H9 (cell line): ENCODE measurements around the gene UBP1. TPM values are rescaled to one million over a fixed set of nuclear protein-coding genes. Genes with fewer than 3 reads are reported as not detected.

ENCODE experiments used
- DNase-seq: peaks from one replicate; pipeline ENCODE4 v3.0.0-alpha.2; 2017
- H2AFZ ChIP-seq: one replicate; pipeline ENCODE4 v1.6.1; 2013; ENCODE audit warnings: mild to moderate bottlenecking, low read length, control low read depth, moderate library complexity
- H2AK5ac ChIP-seq: 2 replicates; pipeline ENCODE4 v1.6.1; 2013; ENCODE audit warnings: low read length, control low read depth, mixed read lengths; ENCODE audit not compliant: insufficient read length
- H2BK120ac ChIP-seq: one replicate; pipeline ENCODE4 v1.6.1; 2013; ENCODE audit warnings: low read depth, mild to moderate bottlenecking, low read length, control low read depth, inconsistent platforms; ENCODE audit not compliant: poor library complexity, severe bottlenecking
- H2BK12ac ChIP-seq: 2 replicates; pipeline ENCODE4 v1.6.1; 2013; ENCODE audit warnings: low read length, control low read depth, mixed read lengths, low read depth; ENCODE audit not compliant: insufficient read length
- H2BK15ac ChIP-seq: 2 replicates; pipeline ENCODE4 v1.6.1; 2013; ENCODE audit warnings: low read depth, low read length, control low read depth
- H2BK20ac ChIP-seq: one replicate; pipeline ENCODE4 v1.6.1; 2013; ENCODE audit warnings: low read depth, mild to moderate bottlenecking, low read length, control low read depth, inconsistent platforms; ENCODE audit not compliant: poor library complexity, severe bottlenecking
- H2BK5ac ChIP-seq: 2 replicates; pipeline ENCODE4 v1.6.1; 2013; ENCODE audit warnings: low read length, control low read depth, mixed read lengths; ENCODE audit not compliant: insufficient read length
- H3K14ac ChIP-seq: 2 replicates; pipeline ENCODE4 v1.6.1; 2013; ENCODE audit warnings: low read length, control low read depth; ENCODE audit not compliant: insufficient read depth
- H3K18ac ChIP-seq: 2 replicates; pipeline ENCODE4 v1.6.1; 2013; ENCODE audit warnings: low read depth, mild to moderate bottlenecking, mixed read lengths, low read length, control low read depth; ENCODE audit not compliant: insufficient read length
- H3K23ac ChIP-seq: 2 replicates; pipeline ENCODE4 v1.6.1; 2013; ENCODE audit warnings: low read length, control low read depth, mixed read lengths, low read depth; ENCODE audit not compliant: insufficient read length
- H3K23me2 ChIP-seq: 2 replicates; pipeline ENCODE4 v1.6.1; 2013; ENCODE audit warnings: low read depth, mild to moderate bottlenecking, mixed read lengths, low read length, control low read depth; ENCODE audit not compliant: insufficient read length, poor library complexity, severe bottlenecking
- H3K27ac ChIP-seq: 2 replicates; pipeline ENCODE4 v1.5.1; 2013; ENCODE audit warnings: low read length, control low read depth, mixed read lengths, low read depth; ENCODE audit not compliant: insufficient read length
- H3K27me3 ChIP-seq: 2 replicates; pipeline ENCODE4 v1.6.1; 2013; ENCODE audit warnings: low read length, control low read depth, inconsistent platforms; ENCODE audit not compliant: insufficient read depth
- H3K4ac ChIP-seq: 2 replicates; pipeline ENCODE4 v1.6.1; 2013; ENCODE audit warnings: low read depth, mild to moderate bottlenecking, control low read depth, inconsistent platforms, low read length, moderate library complexity
- H3K4me1 ChIP-seq: 2 replicates; pipeline ENCODE4 v1.6.1; 2013; ENCODE audit warnings: low read length, control low read depth, inconsistent platforms; ENCODE audit not compliant: insufficient read depth
- H3K4me2 ChIP-seq: 2 replicates; pipeline ENCODE4 v1.6.1; 2013; ENCODE audit warnings: low read length, control low read depth, mixed read lengths; ENCODE audit not compliant: insufficient read length, insufficient read depth
- H3K56ac ChIP-seq: 2 replicates; pipeline ENCODE4 v1.6.1; 2013; ENCODE audit warnings: low read depth, mild to moderate bottlenecking, mixed read lengths, low read length, control low read depth; ENCODE audit not compliant: insufficient read length
- H3K79me1 ChIP-seq: 2 replicates; pipeline ENCODE4 v1.6.1; 2013; ENCODE audit warnings: low read depth, mild to moderate bottlenecking, moderate library complexity, low read length, control low read depth, inconsistent platforms; ENCODE audit not compliant: insufficient read depth, poor library complexity, severe bottlenecking
- H3K79me2 ChIP-seq: 2 replicates; pipeline ENCODE4 v1.6.1; 2013; ENCODE audit warnings: low read length, control low read depth, inconsistent platforms; ENCODE audit not compliant: insufficient read depth
- H3K9ac ChIP-seq: 2 replicates; pipeline ENCODE4 v1.6.1; 2013; ENCODE audit warnings: low read length, control low read depth, mixed read lengths; ENCODE audit not compliant: insufficient read length; ENCODE audit errors: extremely low read depth
- H3K9me3 ChIP-seq: one replicate; pipeline ENCODE4 v1.6.1; 2013; ENCODE audit warnings: low read depth, low read length, inconsistent platforms; ENCODE audit not compliant: control insufficient read depth
- H3T11ph ChIP-seq: one replicate; pipeline ENCODE4 v1.6.1; 2013; ENCODE audit warnings: mild to moderate bottlenecking, low read length, control low read depth, inconsistent platforms
- H4K20me1 ChIP-seq: one replicate; pipeline ENCODE4 v1.6.1; 2013; ENCODE audit not compliant: control insufficient read depth, insufficient read length, insufficient read depth
- H4K5ac ChIP-seq: 2 replicates; pipeline ENCODE4 v1.6.1; 2013; ENCODE audit warnings: low read depth, mild to moderate bottlenecking, mixed read lengths, low read length, control low read depth; ENCODE audit not compliant: insufficient read length
- H4K8ac ChIP-seq: replicated peaks from 2 replicates; pipeline ENCODE4 v1.6.1; 2013; ENCODE audit warnings: low read length, control low read depth, mixed read lengths, low read depth; ENCODE audit not compliant: insufficient read length
- H4K91ac ChIP-seq: 2 replicates; pipeline ENCODE4 v1.6.1; 2013; ENCODE audit warnings: low read depth, mild to moderate bottlenecking, moderate library complexity, mixed read lengths, low read length, control low read depth; ENCODE audit not compliant: insufficient read length
- H3K27ac Mint-ChIP-seq, 3 experiments: 2 replicates in 2 of 3; 3 replicates in 1 of 3; pipeline ENCODE4 v1.8.0; 2020 to 2021; ENCODE audit warnings: mixed read lengths in 3 of 3, mild to moderate bottlenecking in 1 of 3, moderate library complexity in 1 of 3
- H3K27me3 Mint-ChIP-seq: 2 replicates; pipeline ENCODE4 v1.8.0; 2021; ENCODE audit warnings: low read depth, mild to moderate bottlenecking, moderate library complexity, mixed read lengths
- H3K36me3 Mint-ChIP-seq, 3 experiments: 2 replicates in 2 of 3; 3 replicates in 1 of 3; pipeline ENCODE4 v1.8.0; 2020 to 2021; ENCODE audit warnings: low read depth in 3 of 3, mixed read lengths in 3 of 3; ENCODE audit not compliant: insufficient read depth in 1 of 3
- H3K4me1 Mint-ChIP-seq, 2 experiments: 2 replicates each; pipeline ENCODE4 v1.8.0; 2020; ENCODE audit warnings: mixed read lengths in 2 of 2
- H3K4me3 Mint-ChIP-seq, 2 experiments: 2 replicates in 1 of 2; 3 replicates in 1 of 2; pipeline ENCODE4 v1.8.0; 2020 to 2021; ENCODE audit warnings: mild to moderate bottlenecking in 2 of 2, mixed read lengths in 2 of 2, moderate library complexity in 1 of 2
- H3K9me3 Mint-ChIP-seq, 2 experiments: 2 replicates in 1 of 2; 3 replicates in 1 of 2; pipeline ENCODE4 v1.8.0; 2020; ENCODE audit warnings: mild to moderate bottlenecking in 2 of 2, mixed read lengths in 2 of 2, moderate library complexity in 1 of 2
- CTCF ChIP-seq: fragments of 200-600 bp; sonication (generic); conservative IDR thresholded peaks from 3 replicates; pipeline ENCODE4 v1.8.0; 2021; ENCODE audit warnings: antibody characterized with exemption, mild to moderate bottlenecking
- WGBS: extraction: QIAGEN DNeasy Blood & Tissue Kit; methylation state at CpG from one replicate; pipeline ENCODE4 v1.1.7; 2013; ENCODE audit warnings: missing lambda C conversion rate, low lambda C conversion rate, mixed read lengths; ENCODE audit not compliant: insufficient read length; ENCODE audit errors: extremely low coverage; 5-methylcytosine and 5-hydroxymethylcytosine counted together
- total RNA-seq: library from RNA; stranded (reverse); gene quantifications from 2 replicates; pipeline ENCODE4 v1.2.1, GENCODE V29; 2021

UBP1 gene
- total RNA-seq, 1 experiment from 2014 or later = 103 TPM

DNA sequence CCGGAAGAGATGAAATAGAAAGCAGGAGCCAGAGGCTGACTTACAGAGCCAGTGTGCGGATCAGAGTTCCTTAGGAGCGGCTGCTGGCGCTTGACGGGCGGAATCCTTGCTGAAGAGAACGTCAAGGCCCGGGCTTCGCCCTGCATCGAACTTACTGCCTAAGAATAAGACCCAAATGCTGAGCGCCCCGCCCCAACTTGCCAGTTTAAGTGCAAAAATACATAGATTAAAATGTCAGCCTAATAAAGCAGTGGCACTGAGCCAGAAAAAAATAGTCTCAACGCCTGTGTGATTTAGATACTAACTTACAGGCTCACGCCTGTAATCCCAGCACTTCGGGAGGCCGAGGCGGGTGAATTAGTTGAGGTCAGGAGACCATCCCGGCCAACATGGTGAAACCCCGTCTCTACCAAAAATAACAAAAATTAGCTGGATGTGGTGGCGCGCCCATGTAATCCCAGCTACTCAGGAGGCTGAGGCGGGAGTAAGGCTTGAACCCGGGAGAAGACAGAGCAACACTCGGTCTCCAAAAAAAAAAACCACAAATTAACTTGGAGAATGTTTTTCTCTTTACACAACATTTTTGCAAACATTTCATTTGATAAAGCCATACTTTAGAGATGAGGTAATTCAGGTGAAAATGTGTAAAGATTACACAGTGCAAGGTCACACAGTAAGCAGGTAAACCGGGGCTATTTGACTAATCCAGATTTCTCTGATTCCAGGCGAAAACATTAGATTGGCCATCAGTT is 1.2 kb upstream of the UBP1 start:
- no peak overlapping the region for H4K5ac ChIP-seq
- H2AFZ ChIP-seq = no peak overlapping the region
- Mint-ChIP-seq H3K9me3 (peaks cover 2% of the 10 kb centered on the region in 2 experiments; a peak in 2 of 5 replicates), H3K4me1 (peaks cover 27 to 35% of the 10 kb centered on the region in 2 experiments), H3K4me3 (peak overlapping the region; percentile 98 to 99), H3K36me3 (peaks cover 0 to 2% (median 0%) of the 10 kb centered on the region in 3 experiments; a peak in 2 of 7 replicates), H3K27me3 (no peaks in the 10 kb centered on the region; the same call in 1 of the 2 replicates), H3K27ac (peak overlapping the region; percentile 99 to 100 (median 99))
- H3K4ac ChIP-seq = no peak overlapping the region
- H3K14ac ChIP-seq = no peak overlapping the region
- no peaks in the 10 kb centered on the region for H3K27me3 ChIP-seq
- H3K4me2 ChIP-seq = peak overlapping the region; percentile 61
- H4K91ac ChIP-seq = no peak overlapping the region
- no peak overlapping the region for H2BK12ac ChIP-seq
- no CpG with 5 or more reads among the region's 26 CpGs for WGBS
- no peaks in the 10 kb centered on the region for H3K79me1 ChIP-seq
- H3K4me1 ChIP-seq = peaks cover 5% of the 10 kb centered on the region; the same call in 1 of the 2 replicates
- no peak overlapping the region for H3K23ac ChIP-seq
- H2BK20ac ChIP-seq = no peak overlapping the region
- H3K18ac ChIP-seq = no peak overlapping the region
- no peak for DNase-seq
- H3K9me3 ChIP-seq = no peaks in the 10 kb centered on the region
- H4K20me1 ChIP-seq = no peaks in the 10 kb centered on the region
- H4K8ac ChIP-seq = no peak overlapping the region
- no peak overlapping the region for H2AK5ac ChIP-seq
- H2BK120ac ChIP-seq = no peak overlapping the region
- peak overlapping the region; percentile 77 for H3K27ac ChIP-seq
- H3K79me2 ChIP-seq = peaks cover 29% of the 10 kb centered on the region; the same call in 1 of the 2 replicates
- H3K56ac ChIP-seq = no peak overlapping the region
- H3K9ac ChIP-seq = peak overlapping the region; percentile 85
- H2BK5ac ChIP-seq = no peak overlapping the region
- H3T11ph ChIP-seq = no peak overlapping the region
- H3K23me2 ChIP-seq = peaks cover 19% of the 10 kb centered on the region
- H2BK15ac ChIP-seq = no peak overlapping the region
- TF ChIP-seq CTCF = no peak
